HepG2 (cell line): ENCODE results near the gene LPIN3. TPM values are rescaled to one million over a fixed set of nuclear protein-coding genes. Genes with fewer than 3 reads are reported as not detected.

Source experiments
- ATM ChIP-seq: fragments of 450-650 bp; IDR thresholded peaks from 2 replicates; pipeline ENCODE4 v1.7.1; 2017; ENCODE audit warnings: mild to moderate bottlenecking, borderline replicate concordance
- BATF2 ChIP-seq: sonication (generic); formaldehyde crosslinking; IDR thresholded peaks from 2 replicates; pipeline ENCODE4 v1.8.0; 2022; ENCODE audit warnings: mild to moderate bottlenecking, missing genetic modification reagents, moderate library complexity
- GMEB1 ChIP-seq: sonication (generic); formaldehyde crosslinking; IDR thresholded peaks from 2 replicates; pipeline ENCODE4 v1.5.1; 2020; ENCODE audit warnings: missing genetic modification reagents, mild to moderate bottlenecking, borderline replicate concordance
- ZBTB40 ChIP-seq, 2 experiments: fragments of 450-650 bp in 1 of 2; sonication (generic) in 1 of 2; formaldehyde crosslinking in 1 of 2; IDR thresholded peaks; 2 replicates each; pipeline versions ENCODE4 v1.6.1 to v1.8.0; 2016 to 2022; ENCODE audit warnings: antibody characterized with exemption in 1 of 2, mild to moderate bottlenecking in 1 of 2, missing genetic modification reagents in 1 of 2
- polyA plus RNA-seq, 8 experiments: library from polyadenylated mRNA; depleted of rRNA in 3 of 8; stranded (reverse) in 7 of 8; unstranded in 1 of 8; fragments of >200 nt; fragmentation: Illumina TruSeq in 4 of 8; extraction: Trizol in 4 of 8; gene quantifications; 2 replicates each; pipeline versions ENCODE4 v1.2.1 to v1.2.3, GENCODE V29; 2011 to 2016; ENCODE audit warnings: low read depth in 4 of 8, missing spikeins in 1 of 8, mixed read lengths in 1 of 8; ENCODE audit not compliant: insufficient read depth in 1 of 8
- total RNA-seq, 5 experiments: library from RNA; depleted of rRNA; stranded (reverse); fragments of >200 nt; fragmentation: Illumina TruSeq; extraction: Trizol; gene quantifications; 2 replicates each; pipeline ENCODE4 v1.2.3, GENCODE V29; 2016; ENCODE audit warnings: low read depth in 1 of 5

The LPIN3 gene
- total and polyA plus RNA-seq, 2 of the 13 experiments (the other 11 are each of a cell fraction or from before 2014, with no cell fraction given): 14.2 to 28.6 TPM

GRCh38 chr20:41349266-41349665 is 8.6 kb downstream of the LPIN3 start (continued):
- no peak for TF ChIP-seq ZBTB40 (IDR thresholded peaks at IDR 0.05)
- TF ChIP-seq ZBTB40 (CRISPR knock-in tag; IDR thresholded peaks at IDR 0.05): no peak
- no peak for TF ChIP-seq BATF2 (CRISPR knock-in tag)
- TF ChIP-seq GMEB1: no peak
- TF ChIP-seq ATM: no peak
